Stomach (tissue), 4 donors: ENCODE measurements around the gene CTCF.

Source experiments
- CTCF ChIP-seq, 7 experiments: fragments of 450-650 bp in 4 of 7; fragments of 200-600 bp in 3 of 7; sonication (generic) in 3 of 7; IDR thresholded peaks; one replicate each; pipeline ENCODE4 v1.5.1; 2016 to 2019; ENCODE audit warnings: antibody characterized with exemption in 7 of 7, control low read depth in 2 of 7, mild to moderate bottlenecking in 1 of 7
- EP300 ChIP-seq: sonication (generic); formaldehyde crosslinking; IDR thresholded peaks from one replicate; pipeline ENCODE4 v1.6.1; 2017; ENCODE audit warnings: antibody characterized with exemption

- TF ChIP-seq CTCF (IDR thresholded peaks at IDR 0.05): no peak
- TF ChIP-seq EP300: no peak
Measured at GRCh38 chr16:67647111-67647651, 84.9 kb downstream of the CTCF start.
